ENCODE data around the gene CTNND1.
"Not testable (repeated sequence)": the region's sequence is repeated elsewhere in the genome, so short reads cannot be mapped to it uniquely, and the experiment has no call there.

The CTNND1 gene

DNA sequence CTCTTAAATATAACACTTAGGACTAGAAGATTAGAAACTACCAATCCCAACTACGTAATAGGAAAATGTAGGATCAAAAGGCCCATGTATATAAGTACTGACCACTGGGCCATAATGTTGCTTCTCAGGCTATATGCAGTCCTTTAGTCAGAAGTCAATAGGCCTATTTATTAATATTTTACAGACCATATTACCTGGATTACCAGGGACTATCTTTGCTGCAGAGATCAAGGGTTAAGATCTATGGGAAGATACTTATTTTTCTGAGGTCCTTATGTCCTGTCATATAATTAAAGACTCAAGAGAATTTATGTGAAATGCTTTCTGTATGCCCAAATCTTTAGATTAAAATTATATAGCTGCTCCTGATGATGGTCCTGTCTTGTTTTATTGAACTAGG, 57.2 kb downstream of the CTNND1 start:
- 100% methylated on average over 1 of the region's 1 CpG for WGBS
- no peak overlapping the region for H3K9ac ChIP-seq (ENCODE audit: low read depth, low read length)
- no peaks in the 10 kb centered on the region for H3K4me1 ChIP-seq (ENCODE audit: insufficient read depth, low read length)
- H3K27ac ChIP-seq (ENCODE audit: low read depth, low read length), result no peak overlapping the region
- H3K36me3 ChIP-seq (ENCODE audit: insufficient read depth, low read length), result peaks cover 50% of the 10 kb centered on the region
- H3K9me3 ChIP-seq (ENCODE audit: insufficient read depth, low read depth, low read length), result no peaks in the 10 kb centered on the region
- H3K27me3 ChIP-seq (ENCODE audit: insufficient read depth, low read length), result no peaks in the 10 kb centered on the region
- H3K4me3 ChIP-seq (ENCODE audit: low read length), result no peak overlapping the region

DNA sequence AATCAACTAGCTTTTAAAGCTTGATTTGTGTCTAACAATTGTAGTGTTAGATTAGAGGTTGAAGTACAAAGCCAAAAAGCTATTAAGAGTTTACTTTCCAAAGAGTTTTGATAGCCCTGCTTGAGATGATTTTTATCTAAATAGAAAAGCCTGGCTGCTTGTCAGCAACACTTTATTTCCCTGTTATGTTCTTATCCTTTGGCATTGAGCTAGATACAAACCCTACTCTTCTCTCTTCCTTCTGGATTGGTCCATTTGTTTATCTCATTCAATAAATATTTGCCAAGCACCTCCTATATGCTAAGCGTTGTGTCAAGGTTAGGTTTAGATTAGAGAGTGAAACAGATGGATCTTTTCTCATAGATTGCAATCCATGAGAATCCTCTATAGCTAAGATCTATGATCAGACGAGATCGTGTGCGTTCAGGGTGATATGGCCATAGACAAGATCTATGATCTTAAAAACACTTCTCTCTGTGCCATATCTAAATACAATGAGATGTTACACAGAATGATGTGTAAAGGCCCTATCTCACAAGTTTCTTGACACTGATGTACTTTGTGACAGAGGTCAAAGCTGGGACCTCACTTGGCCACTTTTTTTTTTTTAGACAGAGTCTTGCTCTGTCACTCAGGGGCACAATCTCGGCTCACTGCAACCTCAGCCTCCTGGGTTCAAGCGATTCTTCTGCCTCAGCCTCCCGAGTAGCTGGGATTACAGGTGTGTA, 57.8 kb downstream of the CTNND1 start:
- no peak overlapping the region for H3K4me3 ChIP-seq (ENCODE audit: low read length)
- no peak overlapping the region for H3K9ac ChIP-seq (ENCODE audit: low read depth, low read length)
- no peaks in the 10 kb centered on the region for H3K4me1 ChIP-seq (ENCODE audit: insufficient read depth, low read length)
- H3K27ac ChIP-seq (ENCODE audit: low read depth, low read length), result no peak overlapping the region
- H3K27me3 ChIP-seq (ENCODE audit: insufficient read depth, low read length), result no peaks in the 10 kb centered on the region
- no peaks in the 10 kb centered on the region for H3K9me3 ChIP-seq (ENCODE audit: insufficient read depth, low read depth, low read length)
- H3K36me3 ChIP-seq (ENCODE audit: insufficient read depth, low read length), result peaks cover 44% of the 10 kb centered on the region
- WGBS, result 97% methylated on average over 7 of the region's 7 CpGs

DNA sequence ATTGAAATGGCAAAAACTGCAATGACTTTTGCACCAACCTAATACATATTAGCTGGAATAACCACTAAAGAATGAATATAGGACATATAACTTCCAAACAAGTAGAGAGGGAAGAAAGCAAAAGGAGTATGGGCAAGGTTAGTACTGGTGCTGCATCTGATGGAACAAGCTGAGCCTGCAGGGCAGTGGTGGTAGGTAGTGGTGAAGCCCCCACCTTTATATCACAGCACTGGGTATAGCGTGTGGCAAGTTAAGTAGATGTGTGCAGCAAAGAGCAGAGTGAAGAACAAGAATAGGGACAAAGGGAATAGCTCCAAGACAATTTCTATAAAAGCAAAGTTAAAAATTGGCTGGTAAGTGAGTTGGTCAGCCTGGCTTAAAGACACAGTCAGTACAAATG, 62.3 kb downstream of the CTNND1 start:
- Histone ChIP-seq H3K27me3 (ENCODE audit: insufficient read depth, low read length) (no peaks in the 10 kb centered on the region), H3K9me3 (ENCODE audit: insufficient read depth, low read depth, low read length) (no peaks in the 10 kb centered on the region), H3K36me3 (ENCODE audit: insufficient read depth, low read length) (peaks cover 4% of the 10 kb centered on the region; the same call in 1 of the 2 replicates), H3K4me3 (ENCODE audit: low read length) (no peak overlapping the region), H3K27ac (ENCODE audit: low read depth, low read length) (no peak overlapping the region), H3K9ac (ENCODE audit: low read depth, low read length) (no peak overlapping the region), H3K4me1 (ENCODE audit: insufficient read depth, low read length) (no peaks in the 10 kb centered on the region)
- WGBS, result 100% methylated on average over 1 of the region's 1 CpG

DNA sequence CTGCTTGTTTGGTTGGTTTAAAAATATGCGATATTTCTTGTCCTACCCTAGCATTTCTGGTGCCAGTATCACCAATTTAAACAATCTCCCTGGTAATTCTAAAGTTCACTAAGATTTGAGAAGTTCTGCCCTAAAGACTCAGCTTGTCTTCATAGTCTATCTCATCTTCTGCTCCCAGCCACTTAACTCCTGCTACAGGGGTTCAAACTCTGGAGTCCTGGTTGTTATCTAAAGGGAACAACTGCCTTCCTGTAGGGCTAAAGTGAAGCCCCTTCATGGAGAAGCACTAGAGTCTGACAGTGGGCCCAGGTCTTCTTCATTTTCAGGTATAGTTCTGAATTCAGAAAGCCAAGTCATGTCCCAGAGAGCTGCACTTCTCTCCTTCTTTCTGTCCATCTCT, 73.2 kb downstream of the CTNND1 start:
- H3K4me3 ChIP-seq (ENCODE audit: low read length), result no peak overlapping the region
- no peaks in the 10 kb centered on the region for H3K4me1 ChIP-seq (ENCODE audit: insufficient read depth, low read length)
- H3K9ac ChIP-seq (ENCODE audit: low read depth, low read length), result no peak overlapping the region
- no peaks in the 10 kb centered on the region for H3K36me3 ChIP-seq (ENCODE audit: insufficient read depth, low read length)
- H3K27ac ChIP-seq (ENCODE audit: low read depth, low read length), result no peak overlapping the region
- WGBS, result 92% methylated on average over 1 of the region's 1 CpG
- no peaks in the 10 kb centered on the region for H3K27me3 ChIP-seq (ENCODE audit: insufficient read depth, low read length)
- no peaks in the 10 kb centered on the region for H3K9me3 ChIP-seq (ENCODE audit: insufficient read depth, low read depth, low read length)

DNA sequence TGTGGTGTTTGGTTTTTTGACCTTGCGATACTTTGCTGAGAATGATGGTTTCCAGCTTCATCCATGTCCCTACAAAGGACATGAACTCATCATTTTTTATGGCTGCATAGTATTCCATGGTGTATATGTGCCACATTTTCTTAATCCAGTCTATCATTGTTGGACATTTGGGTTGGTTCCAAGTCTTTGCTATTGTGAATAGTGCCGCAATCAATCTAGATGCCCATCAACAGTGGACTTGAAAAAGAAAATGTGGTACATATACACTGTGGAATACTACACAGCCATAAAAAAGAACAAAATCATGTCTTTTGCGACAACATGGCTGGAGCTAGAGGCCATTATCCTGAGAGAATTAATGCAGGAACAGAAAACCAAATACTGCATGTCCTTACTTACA, 77.0 kb downstream of the CTNND1 start:
- H3K9ac ChIP-seq (ENCODE audit: low read depth, low read length); H3K9me3 ChIP-seq (ENCODE audit: insufficient read depth, low read depth, low read length); H3K27me3 ChIP-seq (ENCODE audit: insufficient read depth, low read length); H3K4me1 ChIP-seq (ENCODE audit: insufficient read depth, low read length); H3K27ac ChIP-seq (ENCODE audit: low read depth, low read length); H3K36me3 ChIP-seq (ENCODE audit: insufficient read depth, low read length); H3K4me3 ChIP-seq (ENCODE audit: low read length): not testable (repeated sequence)
- 94% methylated on average over 2 of the region's 3 CpGs for WGBS

DNA sequence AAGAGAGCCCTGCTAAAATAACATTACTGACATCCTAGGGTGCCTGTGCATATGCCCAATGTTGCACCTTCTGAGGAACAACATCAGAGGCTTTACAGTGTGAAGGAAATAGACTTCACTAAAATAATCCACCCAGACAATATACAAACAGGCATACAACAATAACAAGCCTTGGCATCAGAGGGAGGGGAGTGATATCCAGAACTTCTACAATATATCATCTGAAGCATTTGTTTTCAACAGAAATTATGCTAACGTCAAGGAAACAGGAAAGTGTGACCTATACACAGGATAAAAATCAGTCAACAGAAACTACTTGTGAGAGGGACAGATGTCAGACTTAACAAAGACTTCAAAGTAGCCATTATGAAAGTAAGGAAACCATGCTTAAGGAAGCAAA, 81.3 kb downstream of the CTNND1 start:
- Histone ChIP-seq H3K9me3 (ENCODE audit: insufficient read depth, low read depth, low read length) (no peaks in the 10 kb centered on the region), H3K27me3 (ENCODE audit: insufficient read depth, low read length) (no peaks in the 10 kb centered on the region), H3K4me3 (ENCODE audit: low read length) (no peak overlapping the region), H3K36me3 (ENCODE audit: insufficient read depth, low read length) (no peaks in the 10 kb centered on the region), H3K9ac (ENCODE audit: low read depth, low read length) (no peak overlapping the region), H3K27ac (ENCODE audit: low read depth, low read length) (no peak overlapping the region), H3K4me1 (ENCODE audit: insufficient read depth, low read length) (no peaks in the 10 kb centered on the region)
- WGBS, result 89% methylated on average over 1 of the region's 1 CpG

DNA sequence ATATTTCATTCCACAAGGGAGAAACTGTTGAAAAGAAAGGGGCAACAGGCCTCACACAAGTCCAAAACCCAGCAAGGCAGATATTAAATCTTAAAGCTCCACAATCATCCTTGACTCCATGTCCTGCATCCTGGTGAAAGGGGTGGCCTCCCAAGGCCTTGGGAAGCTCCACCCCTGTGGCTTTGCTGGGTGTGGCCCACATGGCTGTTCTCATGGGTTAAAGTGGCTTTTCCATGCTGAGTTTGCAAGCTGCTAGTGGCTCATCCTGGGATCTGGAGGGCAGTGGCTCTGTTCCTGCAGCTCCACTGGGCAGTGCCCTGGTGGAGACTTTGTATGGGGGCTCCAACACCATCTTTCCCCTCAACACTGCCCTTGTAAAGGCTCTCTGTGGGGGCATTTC, 106.4 kb downstream of the CTNND1 start:
- Histone ChIP-seq H3K4me1 (ENCODE audit: insufficient read depth, low read length) (peaks cover 25% of the 10 kb centered on the region), H3K9me3 (ENCODE audit: insufficient read depth, low read depth, low read length) (no peaks in the 10 kb centered on the region), H3K4me3 (ENCODE audit: low read length) (no peak overlapping the region), H3K36me3 (ENCODE audit: insufficient read depth, low read length) (no peaks in the 10 kb centered on the region), H3K27me3 (ENCODE audit: insufficient read depth, low read length) (no peaks in the 10 kb centered on the region), H3K27ac (ENCODE audit: low read depth, low read length) (peak overlapping the region; percentile 79; the same call in 1 of the 2 replicates), H3K9ac (ENCODE audit: low read depth, low read length) (peak overlapping the region; percentile 22; the same call in 1 of the 2 replicates)

DNA sequence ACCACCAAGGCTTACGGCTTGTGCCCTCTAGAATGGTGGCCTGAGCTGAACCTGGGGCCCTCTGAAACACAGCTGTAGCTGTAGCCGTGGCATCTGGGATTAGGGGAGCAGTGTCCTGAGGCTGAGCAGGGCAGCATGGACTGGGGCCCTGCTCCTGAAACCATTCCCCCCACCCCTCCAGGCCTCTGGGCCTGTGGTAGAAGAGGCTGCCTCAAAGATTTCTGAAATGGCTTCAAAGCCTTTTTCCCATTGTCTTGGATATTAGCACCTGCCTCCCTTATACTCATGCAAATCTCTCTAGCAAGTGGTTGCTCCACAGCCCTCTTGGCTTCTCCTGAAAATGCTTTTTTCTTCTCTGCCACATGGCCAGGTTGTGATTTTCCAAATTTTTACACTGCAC, 106.9 kb downstream of the CTNND1 start:
- Histone ChIP-seq H3K4me3 (ENCODE audit: low read length) (no peak overlapping the region), H3K4me1 (ENCODE audit: insufficient read depth, low read length) (peaks cover 25% of the 10 kb centered on the region), H3K27ac (ENCODE audit: low read depth, low read length) (peak overlapping the region; percentile 79; the same call in 1 of the 2 replicates), H3K9ac (ENCODE audit: low read depth, low read length) (peak overlapping the region; percentile 22; the same call in 1 of the 2 replicates), H3K27me3 (ENCODE audit: insufficient read depth, low read length) (no peaks in the 10 kb centered on the region), H3K36me3 (ENCODE audit: insufficient read depth, low read length) (no peaks in the 10 kb centered on the region), H3K9me3 (ENCODE audit: insufficient read depth, low read depth, low read length) (no peaks in the 10 kb centered on the region)
- WGBS, result 55% methylated on average over 2 of the region's 2 CpGs
